SU-DHL-6 (cell line): ENCODE results near the gene ZBTB16.

ENCODE experiments used
- CTCF ChIP-seq: fragments of 200-600 bp; sonication (generic); IDR thresholded peaks from one replicate; pipeline ENCODE4 v1.5.1; 2017; ENCODE audit warnings: antibody characterized with exemption, mild to moderate bottlenecking, low read length, moderate library complexity; ENCODE audit not compliant: insufficient read depth, poor library complexity, severe bottlenecking
- EZH2phosphoT487 ChIP-seq: fragments of 200-600 bp; sonication (generic), shearing (Covaris generic); conservative IDR thresholded peaks from 2 replicates; pipeline ENCODE4 v1.6.1; 2018; ENCODE audit warnings: mild to moderate bottlenecking, antibody characterized with exemption, low read length, moderate library complexity, mixed read lengths

DNA sequence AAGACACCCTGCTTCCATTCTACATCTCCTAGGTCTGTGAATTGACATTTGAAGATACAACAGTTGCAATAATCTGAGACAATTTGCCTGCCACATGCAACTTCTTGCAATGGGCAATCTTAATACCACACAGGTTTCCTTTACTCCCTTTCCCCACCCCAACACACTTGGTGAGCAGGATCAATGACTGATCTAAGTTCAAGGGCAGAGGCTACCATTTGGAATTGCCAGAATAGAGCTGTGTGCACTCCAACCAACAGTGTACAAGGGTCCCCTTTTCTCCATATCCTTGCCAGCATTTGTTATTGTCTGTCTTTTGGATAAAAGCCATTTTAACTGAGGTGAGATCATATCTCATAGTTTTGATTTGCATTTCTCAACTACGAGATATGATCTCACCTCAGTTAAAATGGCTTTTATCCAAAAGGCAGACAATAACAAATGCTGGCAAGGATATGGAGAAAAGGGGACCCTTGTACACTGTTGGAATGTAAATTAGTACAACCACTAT, 233.7 kb downstream of the ZBTB16 start:
- TF ChIP-seq CTCF, result no peak
- no peak for TF ChIP-seq EZH2phosphoT487
